DND-41 (cell line): ENCODE measurements around the gene NXPH1.

Source experiments
- CTCF ChIP-seq: IDR thresholded peaks from 2 replicates; pipeline ENCODE4 v1.5.1; 2012; ENCODE audit warnings: borderline replicate concordance, low read length, moderate library complexity, mild to moderate bottlenecking; ENCODE audit not compliant: poor library complexity, severe bottlenecking; ENCODE audit errors: extremely low read depth
- EZH2 ChIP-seq: IDR thresholded peaks from 3 replicates; pipeline ENCODE4 v1.6.1; 2012; ENCODE audit warnings: borderline replicate concordance, low read depth, mild to moderate bottlenecking, moderate library complexity, low read length, inconsistent platforms; ENCODE audit not compliant: severe bottlenecking

- TF ChIP-seq CTCF (no peak), EZH2 (no peak)
Measured at GRCh38 chr7:8433477-8434289, at the start of gene NXPH1.
